Hindlimb muscle (tissue), 1 donor: ENCODE measurements around the gene PCDHGA6. TPM values are rescaled to one million over a fixed set of nuclear protein-coding genes. Genes with fewer than 3 reads are reported as not detected.
A peak's percentile ranks its signal among the peaks of the same experiment; 100 is the strongest.
"Not testable (repeated sequence)": the region's sequence is repeated elsewhere in the genome, so short reads cannot be mapped to it uniquely, and the experiment has no call there.

Experiments used
- DNase-seq: peaks from one replicate; pipeline ENCODE4 v3.0.0-alpha.2; 2013
- polyA plus RNA-seq: library from polyadenylated mRNA; unstranded; fragments of 120-200 nt; gene quantifications from one replicate; pipeline ENCODE4 v1.2.1, GENCODE V29; 2013; ENCODE audit not compliant: insufficient read length

PCDHGA6 gene
- polyA plus RNA-seq, 1 donor: 4.4 TPM

- not testable (repeated sequence) for DNase-seq
These were observed 20.9 kb downstream of the PCDHGA6 start for GRCh38 chr5:141394401-141395187.

GRCh38 chr5:141397756-141398551 is 24.3 kb downstream of the PCDHGA6 start, which contains the start of gene PCDHGB5:
Gene PCDHGB5, plus strand, starts transcription at chr5:141397947. Its CDS starts 181 bp downstream, at chr5:141398128.
- DNase-seq: not testable (repeated sequence)

DNA sequence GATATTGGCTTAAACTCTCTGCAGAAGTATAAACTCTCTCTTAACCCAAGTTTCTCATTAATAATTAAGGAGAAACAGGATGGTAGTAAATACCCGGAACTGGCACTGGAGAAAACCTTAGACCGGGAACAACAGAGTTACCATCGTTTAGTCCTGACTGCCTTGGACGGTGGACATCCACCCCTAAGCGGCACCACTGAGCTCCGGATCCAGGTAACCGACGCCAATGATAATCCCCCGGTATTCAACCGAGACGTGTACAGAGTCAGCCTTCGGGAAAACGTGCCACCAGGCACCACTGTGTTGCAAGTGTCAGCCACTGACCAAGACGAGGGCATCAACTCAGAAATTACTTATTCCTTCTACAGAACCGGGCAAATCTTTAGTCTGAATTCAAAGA is 24.9 kb downstream of the PCDHGA6 start:
- DNase-seq: no peak

DNA sequence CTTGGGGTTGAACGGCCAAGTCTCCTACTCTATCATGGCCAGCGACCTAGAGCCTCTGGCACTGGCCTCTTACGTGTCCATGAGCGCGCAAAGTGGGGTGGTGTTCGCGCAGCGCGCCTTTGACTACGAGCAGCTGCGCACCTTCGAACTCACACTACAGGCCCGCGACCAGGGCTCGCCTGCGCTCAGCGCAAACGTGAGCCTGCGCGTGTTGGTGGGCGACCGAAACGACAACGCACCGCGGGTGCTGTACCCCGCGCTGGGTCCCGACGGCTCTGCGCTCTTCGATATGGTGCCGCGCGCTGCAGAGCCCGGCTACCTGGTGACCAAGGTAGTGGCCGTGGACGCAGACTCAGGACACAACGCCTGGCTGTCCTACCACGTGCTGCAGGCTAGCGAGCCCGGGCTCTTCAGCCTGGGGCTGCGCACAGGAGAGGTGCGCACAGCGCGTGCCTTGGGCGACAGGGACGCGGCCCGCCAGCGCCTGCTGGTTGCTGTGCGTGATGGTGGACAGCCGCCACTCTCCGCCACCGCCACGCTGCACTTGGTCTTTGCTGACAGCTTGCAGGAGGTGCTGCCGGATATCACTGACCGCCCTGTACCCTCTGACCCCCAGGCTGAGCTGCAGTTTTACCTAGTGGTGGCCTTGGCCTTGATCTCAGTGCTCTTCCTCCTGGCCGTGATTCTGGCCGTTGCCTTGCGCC is 26.0 kb downstream of the PCDHGA6 start:
- DNase-seq: no peak

- no peak for DNase-seq
These were observed 29.0 kb downstream of the PCDHGA6 start, which contains the start of gene PCDHGA9 for GRCh38 chr5:141402553-141403243. Gene PCDHGA9, plus strand, starts transcription at chr5:141402778. Its CDS starts 175 bp downstream, at chr5:141402953.

GRCh38 chr5:141403387-141403786 is 29.7 kb downstream of the PCDHGA6 start:
- DNase-seq: no peak

- peak; percentile 18 for DNase-seq
These were observed 34.3 kb downstream of the PCDHGA6 start, which contains the start of gene PCDHGB6 for GRCh38 chr5:141407790-141408505. Gene PCDHGB6, plus strand, starts transcription at chr5:141408021. Its CDS starts 182 bp downstream, at chr5:141408203.

- no peak for DNase-seq
These were observed 36.1 kb downstream of the PCDHGA6 start for GRCh38 chr5:141409598-141410306.

GRCh38 chr5:141411575-141411974 is 37.9 kb downstream of the PCDHGA6 start:
- DNase-seq: no peak

DNA sequence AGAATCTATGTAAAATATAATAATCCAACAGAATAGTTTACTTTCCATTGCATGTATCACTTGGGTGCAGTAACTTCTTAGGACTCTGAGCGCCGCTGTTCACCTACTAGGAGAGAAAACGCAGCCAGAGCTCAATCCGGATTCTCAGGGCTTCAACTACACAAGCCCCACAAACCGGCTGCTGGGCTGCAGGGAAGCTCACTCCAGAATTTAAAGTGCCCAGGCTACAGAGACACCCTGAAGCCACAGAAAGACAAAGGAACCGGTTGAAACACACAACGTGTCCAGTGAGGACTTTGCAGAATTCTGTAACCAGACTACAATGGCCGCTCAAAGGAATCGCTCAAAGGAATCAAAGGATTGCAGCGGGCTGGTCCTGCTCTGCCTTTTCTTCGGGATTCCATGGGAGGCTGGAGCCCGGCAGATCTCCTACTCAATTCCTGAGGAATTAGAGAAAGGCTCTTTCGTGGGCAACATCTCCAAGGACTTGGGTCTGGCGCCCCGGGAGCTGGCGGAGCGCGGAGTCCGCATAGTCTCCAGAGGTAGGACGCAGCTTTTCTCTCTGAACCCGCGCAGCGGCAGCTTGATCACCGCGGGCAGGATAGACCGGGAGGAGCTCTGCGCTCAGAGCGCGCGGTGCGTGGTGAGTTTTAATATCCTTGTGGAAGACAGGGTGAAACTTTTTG is 39.3 kb downstream of the PCDHGA6 start, which contains the start of gene PCDHGA10:
Gene PCDHGA10, plus strand, starts transcription at position 134 of the 686 bp plus-strand sequence. Its CDS starts 189 bp downstream, at position 323.
- peak; percentile 22 for DNase-seq

DNA sequence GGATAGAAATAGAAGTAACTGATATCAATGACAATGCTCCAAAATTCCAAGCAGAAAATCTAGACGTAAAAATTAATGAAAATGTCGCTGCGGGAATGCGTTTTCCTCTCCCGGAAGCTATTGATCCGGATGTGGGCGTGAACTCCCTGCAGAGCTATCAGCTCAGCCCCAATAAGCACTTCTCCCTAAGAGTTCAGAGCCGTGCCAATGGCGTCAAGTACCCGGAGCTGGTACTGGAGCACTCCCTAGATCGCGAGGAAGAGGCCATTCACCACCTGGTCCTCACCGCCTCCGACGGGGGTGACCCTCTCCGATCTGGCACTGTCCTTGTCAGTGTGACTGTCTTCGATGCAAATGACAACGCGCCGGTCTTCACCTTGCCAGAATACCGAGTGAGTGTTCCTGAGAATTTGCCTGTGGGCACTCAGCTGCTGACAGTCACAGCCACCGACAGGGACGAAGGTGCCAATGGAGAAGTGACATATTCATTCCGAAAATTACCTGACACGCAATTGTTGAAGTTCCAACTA is 39.9 kb downstream of the PCDHGA6 start:
- DNase-seq: no peak

DNA sequence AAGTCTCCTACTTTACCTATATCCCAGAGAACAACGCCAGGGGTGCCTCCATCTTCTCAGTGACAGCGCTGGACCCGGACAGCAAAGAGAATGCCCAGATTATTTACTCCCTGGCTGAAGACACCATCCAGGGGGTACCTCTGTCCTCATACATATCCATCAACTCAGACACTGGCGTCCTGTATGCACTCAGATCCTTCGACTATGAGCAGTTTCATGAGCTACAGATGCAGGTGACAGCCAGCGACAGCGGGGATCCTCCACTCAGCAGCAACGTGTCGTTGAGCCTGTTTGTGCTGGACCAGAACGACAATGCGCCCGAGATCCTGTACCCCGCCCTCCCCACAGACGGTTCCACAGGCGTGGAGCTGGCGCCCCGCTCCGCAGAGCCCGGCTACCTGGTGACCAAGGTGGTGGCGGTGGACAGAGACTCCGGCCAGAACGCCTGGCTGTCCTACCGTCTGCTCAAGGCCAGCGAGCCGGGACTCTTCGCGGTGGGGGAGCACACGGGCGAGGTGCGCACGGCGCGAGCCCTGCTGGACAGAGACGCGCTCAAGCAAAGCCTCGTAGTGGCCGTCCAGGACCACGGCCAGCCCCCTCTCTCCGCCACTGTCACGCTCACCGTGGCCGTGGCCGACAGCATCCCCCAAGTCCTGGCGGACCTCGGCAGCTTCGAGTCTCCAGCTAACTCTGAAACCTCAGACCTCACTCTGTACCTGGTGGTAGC is 41.0 kb downstream of the PCDHGA6 start:
- DNase-seq: not testable (repeated sequence)

DNA sequence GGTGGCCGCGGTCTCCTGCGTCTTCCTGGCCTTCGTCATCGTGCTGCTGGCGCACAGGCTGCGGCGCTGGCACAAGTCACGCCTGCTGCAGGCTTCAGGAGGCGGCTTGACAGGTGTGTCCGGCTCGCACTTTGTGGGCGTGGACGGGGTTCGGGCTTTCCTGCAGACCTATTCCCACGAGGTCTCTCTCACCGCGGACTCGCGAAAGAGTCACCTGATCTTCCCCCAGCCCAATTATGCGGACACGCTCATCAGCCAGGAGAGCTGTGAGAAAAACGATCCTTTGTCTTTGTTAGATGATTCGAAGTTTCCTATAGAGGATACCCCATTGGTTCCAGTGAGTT is 41.6 kb downstream of the PCDHGA6 start:
- DNase-seq: not testable (repeated sequence)

DNA sequence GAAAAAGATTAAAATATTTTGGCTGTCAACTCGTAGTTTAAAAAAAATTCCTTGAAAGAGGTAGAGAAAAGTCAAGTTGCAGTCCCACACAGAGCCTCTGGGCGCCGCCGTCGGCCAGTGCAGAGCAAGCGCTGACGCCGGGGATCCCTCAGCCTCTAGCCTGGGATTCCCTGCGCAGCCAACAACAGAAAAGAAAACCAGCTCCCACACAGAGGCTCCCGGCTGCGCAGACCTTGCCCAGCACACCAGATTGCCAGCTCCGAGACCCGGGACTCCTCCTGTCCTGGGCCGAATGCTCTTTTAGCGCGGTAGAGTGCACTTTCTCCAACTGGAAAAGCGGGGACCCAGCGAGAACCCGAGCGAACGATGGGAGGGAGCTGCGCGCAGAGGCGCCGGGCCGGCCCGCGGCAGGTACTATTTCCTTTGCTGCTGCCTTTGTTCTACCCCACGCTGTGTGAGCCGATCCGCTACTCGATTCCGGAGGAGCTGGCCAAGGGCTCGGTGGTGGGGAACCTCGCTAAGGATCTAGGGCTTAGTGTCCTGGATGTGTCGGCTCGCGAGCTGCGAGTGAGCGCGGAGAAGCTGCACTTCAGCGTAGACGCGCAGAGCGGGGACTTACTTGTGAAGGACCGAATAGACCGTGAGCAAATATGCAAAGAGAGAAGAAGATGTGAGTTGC is 43.9 kb downstream of the PCDHGA6 start, which contains the start of gene PCDHGB7:
Gene PCDHGB7, plus strand, starts transcription at position 184 of the 679 bp plus-strand sequence. Its CDS starts 183 bp downstream, at position 367.
- peak; percentile 35 for DNase-seq

GRCh38 chr5:141419074-141419880 is 45.6 kb downstream of the PCDHGA6 start:
- no peak for DNase-seq

DNA sequence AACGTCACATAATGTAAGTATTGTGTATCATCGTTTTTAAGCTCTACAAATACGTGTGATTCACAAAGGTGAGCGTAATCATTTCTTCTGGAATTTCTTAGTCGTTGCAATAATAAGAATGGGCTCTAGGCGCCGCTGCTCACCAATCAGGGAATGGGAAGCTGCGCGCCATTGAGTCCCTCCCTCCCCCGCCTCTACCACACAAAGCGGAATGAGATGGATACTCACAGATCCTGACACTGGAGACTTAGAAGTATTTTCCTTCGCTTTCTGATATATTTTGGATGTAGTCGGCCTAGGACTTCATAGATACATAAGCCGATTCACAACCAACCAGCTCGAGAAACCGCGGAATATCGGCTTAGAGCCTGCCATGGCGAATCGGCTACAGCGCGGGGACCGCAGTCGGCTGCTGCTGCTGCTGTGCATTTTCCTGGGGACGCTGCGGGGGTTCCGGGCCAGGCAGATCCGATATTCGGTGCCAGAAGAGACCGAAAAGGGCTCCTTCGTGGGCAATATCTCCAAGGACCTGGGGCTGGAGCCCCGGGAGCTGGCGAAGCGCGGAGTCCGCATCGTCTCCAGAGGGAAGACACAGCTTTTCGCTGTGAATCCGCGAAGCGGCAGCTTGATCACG is 47.3 kb downstream of the PCDHGA6 start, which contains the start of gene PCDHGA11:
Gene PCDHGA11, plus strand, starts transcription at position 197 of the 634 bp plus-strand sequence. Its CDS starts 177 bp downstream, at position 374.
- DNase-seq: peak; percentile 19

DNA sequence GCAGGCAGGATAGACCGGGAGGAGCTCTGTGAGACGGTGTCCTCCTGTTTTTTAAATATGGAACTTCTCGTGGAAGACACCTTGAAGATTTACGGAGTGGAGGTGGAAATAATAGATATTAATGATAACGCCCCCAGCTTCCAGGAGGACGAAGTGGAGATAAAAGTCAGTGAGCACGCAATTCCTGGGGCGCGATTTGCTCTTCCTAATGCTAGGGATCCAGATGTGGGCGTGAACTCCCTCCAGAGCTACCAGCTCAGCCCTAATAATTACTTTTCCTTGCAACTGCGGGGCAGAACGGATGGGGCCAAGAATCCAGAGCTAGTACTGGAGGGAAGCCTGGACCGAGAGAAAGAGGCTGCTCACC is 47.8 kb downstream of the PCDHGA6 start:
- DNase-seq: no peak
